ENCODE measurements around the gene LYG2. TPM values are rescaled to one million over a fixed set of nuclear protein-coding genes. Genes with fewer than 3 reads are reported as not detected.

Gene LYG2
- total and polyA plus RNA-seq, 2 of the 4 experiments (the other 2 are of a cell fraction) = not detected

- H3K36me3 ChIP-seq (ENCODE audit: control insufficient read depth, insufficient read depth, low read length) = 0 out of 2 replicates have a peak, but pooled peaks cover 2% of the 10 kb centered on the region
- H3K9ac ChIP-seq (ENCODE audit: low read depth, low read length) = no peak overlapping the region
- H2BK120ac ChIP-seq (ENCODE audit: low read depth, low read length) = no peak overlapping the region
- no peak overlapping the region for H3K23ac ChIP-seq (ENCODE audit: low read depth, low read length)
- no peaks in the 10 kb centered on the region for H4K20me1 ChIP-seq (ENCODE audit: insufficient read depth, low read length)
- H2AFZ ChIP-seq (replicated peaks; ENCODE audit: low read length, poor library complexity) = no peak overlapping the region
- no peak overlapping the region for H3K4me3 ChIP-seq (ENCODE audit: insufficient read depth, low read depth, low read length)
- dilution Hi-C loops (cut with HindIII; ENCODE audit: low sequenced_read_pairs, unreplicated experiment) = no loop called here
- H3K27ac ChIP-seq (ENCODE audit: insufficient read depth, low read length) = no peak overlapping the region
- ATAC-seq (ENCODE audit: low read depth) = no peak
- no peak overlapping the region for H2AK5ac ChIP-seq (ENCODE audit: low read depth, low read length)
- in situ Hi-C loops (cut with MboI; ENCODE audit: low sequenced_read_pairs) = no loop called here
- H3K4me1 ChIP-seq (ENCODE audit: control insufficient read depth, insufficient read depth, low read length) = no peaks in the 10 kb centered on the region
- DNase-seq = no peak
- no peaks in the 10 kb centered on the region for H3K79me1 ChIP-seq (ENCODE audit: low read depth in 1 of 2, low read length in 2 of 2)
- POLR2A ChIA-PET (ENCODE audit: unreplicated experiment) = no interaction called here
- BruUV-seq (replicated peaks) = no TSS peak
- no peak overlapping the region for H3K56ac ChIP-seq (ENCODE audit: extremely low read depth, insufficient read depth, low read length)
- CTCF ChIA-PET = no interaction called here
- no peaks in the 10 kb centered on the region for H3K9me1 ChIP-seq (ENCODE audit: insufficient read depth, low read length)
- no peak overlapping the region for H2BK20ac ChIP-seq (ENCODE audit: low read depth, low read length)
- no peak overlapping the region for H3K4me2 ChIP-seq (ENCODE audit: low read depth, low read length)
- no peak overlapping the region for H3K18ac ChIP-seq (ENCODE audit: low read depth, low read length)
- no peak overlapping the region for H2AK9ac ChIP-seq (replicated peaks; ENCODE audit: low read depth, low read length, poor library complexity)
- no peak overlapping the region for H4K8ac ChIP-seq (ENCODE audit: low read depth in 2 of 2, low read length in 2 of 2)
- no peak overlapping the region for H4K5ac ChIP-seq (ENCODE audit: low read depth, low read length)
- no peak overlapping the region for H2BK5ac ChIP-seq (ENCODE audit: low read depth, low read length, poor library complexity, severe bottlenecking)
- H3K27me3 ChIP-seq (ENCODE audit: control insufficient read depth, insufficient read depth, low read length) = no peaks in the 10 kb centered on the region
- WGBS, 2 experiments (ENCODE audit: extremely low coverage in 2 of 2, insufficient read length in 1 of 2) = no CpG with 5 or more reads among the region's 7 CpGs
- no peak overlapping the region for H3K4ac ChIP-seq (ENCODE audit: low read depth, low read length)
- no peak overlapping the region for H4K91ac ChIP-seq (ENCODE audit: insufficient read depth, low read depth, low read length)
- no peak for TF ChIP-seq MAFK (IDR thresholded peaks at IDR 0.05; ENCODE audit: low read depth, low read length)
- no peak for TF ChIP-seq CHD1 (IDR thresholded peaks at IDR 0.05; ENCODE audit: low read depth, low read length)
- TF ChIP-seq RAD21 (IDR thresholded peaks at IDR 0.05; ENCODE audit: low read length) = no peak
- TF ChIP-seq RCOR1 (IDR thresholded peaks at IDR 0.05; ENCODE audit: insufficient replicate concordance, low read length) = no peak
- no peak for TF ChIP-seq ELK1 (IDR thresholded peaks at IDR 0.05; ENCODE audit: borderline replicate concordance, low read depth, low read length)
- TF ChIP-seq NFE2L2 (IDR thresholded peaks at IDR 0.05; ENCODE audit: low read depth, low read length) = no peak
- TF ChIP-seq BHLHE40 (IDR thresholded peaks at IDR 0.05; ENCODE audit: low read depth, low read length) = no peak
- TF ChIP-seq USF2 (IDR thresholded peaks at IDR 0.05; ENCODE audit: low read depth, low read length) = no peak
- no peak for TF ChIP-seq MAZ (IDR thresholded peaks at IDR 0.05; ENCODE audit: borderline replicate concordance, low read depth, low read length)
- no peak for TF ChIP-seq SMC3 (IDR thresholded peaks at IDR 0.05; ENCODE audit: low read depth, low read length)
- intact Hi-C loops (cut with micrococcal nuclease) = no loop called here
- no peaks in the 10 kb centered on the region for H3K9me3 ChIP-seq (ENCODE audit: control insufficient read depth, insufficient read depth, low read length)
- no peak overlapping the region for H2BK15ac ChIP-seq (ENCODE audit: low read depth, low read length)
- no peak overlapping the region for H3K14ac ChIP-seq (replicated peaks; ENCODE audit: low read depth, low read length)
Measured at GRCh38 chr2:99285526-99285925, 30.1 kb upstream of the LYG2 start.
